Superior temporal gyrus (tissue), 1 donor: ENCODE results near the gene SLC7A7.
"Not testable (repeated sequence)": the region's sequence is repeated elsewhere in the genome, so short reads cannot be mapped to it uniquely, and the experiment has no call there.

Experiments used
- DNase-seq: peaks from one replicate; pipeline ENCODE4 v3.0.0-alpha.2; 2016; ENCODE audit errors: extremely low spot score

The SLC7A7 gene

DNA sequence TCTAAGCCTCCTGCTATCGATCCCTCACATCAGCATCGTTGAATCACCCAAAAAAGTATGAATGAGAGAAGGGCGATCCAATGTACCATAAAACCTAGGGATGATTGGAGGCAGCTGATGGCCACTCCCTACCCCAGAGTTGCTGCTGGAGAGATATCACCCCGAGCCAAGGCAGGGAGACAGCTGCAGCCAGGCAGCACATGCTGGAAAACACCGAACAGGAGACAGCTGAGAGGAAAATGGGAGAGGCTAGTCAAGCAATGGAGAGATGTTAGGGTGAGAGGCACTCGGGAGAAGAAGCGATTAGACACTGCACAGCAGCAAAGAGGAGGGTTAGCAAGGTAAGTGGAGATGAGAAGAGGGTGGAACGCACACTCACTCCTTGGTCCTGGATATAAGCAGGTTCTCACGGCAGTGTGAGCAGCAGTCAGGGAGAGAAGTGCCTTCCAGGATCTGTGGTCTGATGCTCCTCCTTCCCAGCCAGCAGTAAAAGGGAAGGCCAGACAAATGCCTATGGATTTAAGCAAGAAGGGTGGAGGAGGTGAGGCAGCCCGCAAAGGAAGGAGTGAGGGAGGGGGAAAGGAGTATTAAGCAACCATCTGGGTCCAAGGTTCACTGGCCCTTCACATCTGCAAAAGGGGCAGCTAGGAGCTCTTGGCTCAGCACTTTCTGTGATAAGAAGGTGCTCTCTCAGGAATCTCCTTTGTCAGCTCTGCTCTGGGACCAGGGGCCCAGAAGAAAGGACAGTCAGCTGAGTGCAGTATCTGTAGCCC, at the start of gene SLC7A7:
TSS of gene SLC7A7 (minus strand) at position 495 of the 773 bp plus-strand sequence. CDS start 2,037 bp downstream, outside the sequence.
- no peak for DNase-seq

DNA sequence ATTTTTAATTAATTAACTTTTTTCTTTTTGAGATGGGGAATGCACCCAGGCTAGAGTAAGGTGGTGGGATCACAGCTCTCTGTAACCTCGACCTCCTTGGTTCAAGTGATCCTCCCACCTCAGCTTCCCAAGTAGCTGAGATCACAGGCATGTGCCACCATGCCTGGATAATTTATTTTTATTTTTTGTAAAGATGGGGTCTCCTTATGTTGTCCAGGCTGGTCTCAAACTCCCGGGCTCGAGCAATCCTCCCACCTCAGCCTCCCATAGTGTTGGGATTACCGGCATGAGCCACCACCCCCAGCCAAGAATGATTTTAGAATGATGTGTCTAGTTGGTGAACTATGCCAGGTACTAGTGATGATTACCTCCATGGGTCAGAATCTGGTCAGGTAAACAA, 49.7 kb upstream of the SLC7A7 start:
- no peak for DNase-seq

DNA sequence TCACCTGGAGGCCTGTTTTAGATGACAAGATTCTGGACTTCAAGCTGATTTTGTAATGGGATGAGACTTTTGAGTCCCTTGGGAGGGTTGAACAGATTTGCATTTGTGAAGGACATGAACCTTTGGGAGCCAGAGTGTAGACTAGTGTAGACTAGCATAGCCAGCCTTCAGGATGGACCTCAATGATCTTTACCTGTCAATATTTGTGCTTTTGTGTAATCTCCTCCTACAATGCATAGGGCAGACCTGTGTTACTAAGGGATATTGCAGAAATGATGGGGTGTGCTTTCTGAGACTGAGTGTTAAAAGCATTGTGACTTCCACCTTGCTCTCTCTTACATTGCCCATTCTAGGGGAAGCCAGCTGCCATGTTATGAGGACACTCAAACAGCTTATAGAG, 46.4 kb upstream of the SLC7A7 start:
- DNase-seq: no peak

DNA sequence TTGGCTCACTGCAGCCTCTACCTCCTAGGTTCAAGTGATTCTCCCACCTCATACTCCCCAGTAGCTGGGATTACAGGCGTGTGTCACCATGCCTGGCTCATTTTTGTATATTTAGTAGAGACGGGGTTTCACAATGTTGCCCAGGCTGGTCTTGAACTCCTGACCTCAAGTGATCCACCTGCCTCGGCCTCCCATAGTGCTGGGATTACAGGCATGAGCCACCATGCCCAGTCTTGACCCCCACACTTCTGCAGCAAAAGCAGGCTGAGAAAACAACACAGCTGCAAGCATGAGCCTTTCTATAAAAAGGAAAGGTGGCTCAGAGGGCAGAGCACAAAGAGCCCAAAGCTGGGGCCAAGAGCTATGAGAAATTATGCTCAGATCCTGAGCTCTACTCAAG, 45.1 kb upstream of the SLC7A7 start:
- DNase-seq: not testable (repeated sequence)

DNA sequence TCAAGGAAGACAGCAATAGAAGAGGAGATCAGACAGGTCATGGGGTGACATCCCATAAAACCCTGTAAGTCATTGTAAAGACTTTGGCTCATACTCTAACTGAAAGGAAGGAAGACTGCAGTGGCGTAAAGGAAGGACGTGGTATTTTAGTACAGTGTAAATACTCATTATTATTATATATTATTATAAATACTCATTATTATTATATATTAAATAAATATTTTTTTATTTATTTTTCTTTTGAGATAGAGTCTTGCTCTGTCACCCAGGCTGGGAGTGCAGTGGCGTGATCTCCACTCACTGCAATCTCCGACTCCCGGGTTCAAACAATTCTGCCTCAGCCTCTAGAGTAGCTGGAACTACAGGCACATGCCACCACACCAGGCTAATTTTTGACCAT, 41.2 kb upstream of the SLC7A7 start:
- no peak for DNase-seq

DNA sequence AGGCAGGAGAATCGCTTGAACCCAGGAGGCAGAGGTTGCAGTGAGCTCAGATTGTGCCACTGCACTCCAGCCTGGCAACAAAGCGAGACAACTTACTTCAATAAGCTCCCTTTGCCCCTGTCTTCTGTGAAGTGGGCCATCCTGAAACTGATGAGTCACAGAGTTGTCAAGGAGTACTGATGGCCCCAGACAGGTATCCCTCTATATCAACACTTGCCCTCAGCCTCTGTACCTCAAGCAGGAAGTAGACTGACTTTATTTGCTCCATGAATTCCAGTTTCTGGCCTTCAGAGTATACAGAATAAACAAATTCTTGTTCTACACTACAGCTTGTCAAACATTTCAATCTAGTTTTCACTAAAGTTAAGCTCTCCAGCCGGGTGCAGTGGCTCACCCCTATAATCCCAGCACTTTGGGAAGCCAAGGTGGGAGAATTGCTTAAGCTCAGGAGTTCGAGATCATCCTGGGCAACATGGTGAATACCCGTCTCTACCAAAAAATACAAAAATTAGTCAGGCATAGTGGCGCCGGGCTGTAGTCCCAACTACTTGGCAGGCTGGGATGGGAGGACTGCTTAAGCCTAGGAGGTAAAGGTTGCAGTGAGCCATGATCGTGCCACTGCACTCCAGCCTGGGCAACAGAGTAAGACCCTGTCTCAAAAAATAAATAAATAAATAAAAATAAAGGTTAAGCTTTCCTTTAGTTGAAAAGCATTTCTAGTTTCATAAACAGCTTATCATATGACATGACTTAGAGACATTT, 39.9 kb upstream of the SLC7A7 start:
- no peak for DNase-seq

DNA sequence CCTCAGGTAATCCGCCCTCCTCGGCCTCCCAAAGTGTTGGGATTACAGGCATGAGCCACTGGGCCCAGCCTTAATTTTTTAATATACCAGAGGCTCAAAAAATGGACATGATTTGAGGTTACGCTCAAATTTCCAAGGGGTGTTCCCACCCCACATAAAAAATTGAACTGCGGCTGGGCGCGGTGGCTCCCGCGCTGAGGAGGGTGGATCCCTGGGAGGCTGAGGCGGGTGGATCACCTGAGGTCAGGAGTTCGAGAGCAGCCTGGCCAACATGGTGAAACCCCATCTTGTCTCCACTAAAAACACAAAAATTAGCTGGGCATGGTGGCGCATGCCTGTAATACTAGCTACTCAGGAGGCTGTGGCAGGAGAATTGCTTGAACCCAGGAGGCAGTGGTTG, 39.1 kb upstream of the SLC7A7 start:
- not testable (repeated sequence) for DNase-seq

DNA sequence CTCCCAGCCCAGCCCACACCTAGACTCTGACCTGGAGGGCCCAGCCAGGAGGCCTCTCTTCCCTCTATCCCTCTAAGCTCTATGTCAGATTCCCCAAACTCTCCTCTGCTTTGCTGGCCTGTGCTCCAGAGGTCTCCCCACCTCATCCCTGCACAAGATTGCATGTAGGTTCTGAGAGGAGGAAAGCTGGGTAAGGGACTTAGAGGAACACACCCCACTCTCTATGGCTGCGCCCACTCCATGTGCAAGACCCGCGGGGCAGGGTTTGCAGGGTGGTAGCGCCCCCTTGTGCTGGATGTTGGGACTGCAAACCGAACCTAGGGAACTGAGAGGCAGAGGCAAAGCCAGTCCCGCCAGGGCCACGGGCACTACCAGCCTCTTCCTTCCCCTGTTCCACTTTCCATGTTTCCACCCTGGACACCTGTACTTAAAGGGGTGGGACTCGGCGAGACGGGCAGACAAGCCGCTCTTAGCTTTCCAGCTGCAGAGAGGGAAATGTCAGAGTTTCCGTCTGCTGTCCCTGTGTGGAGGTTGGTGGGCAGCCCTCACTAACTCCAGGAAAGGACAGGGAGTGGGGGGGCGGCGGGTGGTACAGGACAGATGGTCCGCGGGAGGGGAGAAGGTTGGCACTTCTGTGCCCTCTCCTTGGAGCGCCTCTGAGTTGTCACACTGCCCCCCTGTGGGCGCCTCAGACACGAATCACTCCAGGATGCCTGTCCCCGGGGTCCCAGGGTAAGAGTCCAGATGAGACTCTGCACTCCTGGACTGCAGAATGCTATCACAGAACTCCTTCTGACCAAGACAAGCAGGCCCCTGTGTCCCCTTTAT, 37.9 kb upstream of the SLC7A7 start:
- peak; percentile 87 for DNase-seq

DNA sequence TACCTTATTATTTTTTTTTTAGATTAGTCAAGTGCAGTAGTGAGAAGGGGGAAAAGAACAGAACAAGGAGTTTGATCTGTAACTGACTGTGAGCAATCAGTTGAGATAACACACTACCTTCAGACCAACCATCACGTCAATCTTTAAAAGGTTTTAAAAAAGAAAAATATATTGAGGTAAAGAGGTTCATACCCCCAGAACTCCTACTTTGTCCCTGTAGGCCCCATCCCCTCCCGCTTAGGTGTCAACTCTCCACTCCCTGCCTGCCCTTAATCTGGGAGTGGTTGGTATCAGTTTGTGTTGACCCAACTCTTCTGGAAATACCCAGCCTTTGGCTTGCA, 37.3 kb upstream of the SLC7A7 start:
- no peak for DNase-seq

DNA sequence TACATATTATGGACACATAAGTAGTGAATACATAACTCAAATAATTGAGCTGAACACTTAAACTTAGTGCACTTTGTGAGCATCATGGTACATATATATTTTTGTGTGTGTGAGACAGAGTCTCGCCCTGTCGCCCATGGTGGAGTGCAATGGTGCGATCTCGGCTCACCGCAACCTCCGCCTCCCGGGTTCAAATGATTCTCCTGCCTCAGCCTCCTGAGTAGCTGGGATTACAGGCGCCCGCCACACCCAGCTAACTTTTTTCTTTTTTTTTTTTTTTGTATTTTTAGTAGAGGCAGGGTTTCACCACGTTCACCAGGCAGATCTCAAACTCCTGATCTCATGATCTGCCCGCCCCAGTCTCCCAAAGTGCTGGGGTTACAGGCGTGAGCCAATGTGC, 36.9 kb upstream of the SLC7A7 start:
- DNase-seq: not testable (repeated sequence)

DNA sequence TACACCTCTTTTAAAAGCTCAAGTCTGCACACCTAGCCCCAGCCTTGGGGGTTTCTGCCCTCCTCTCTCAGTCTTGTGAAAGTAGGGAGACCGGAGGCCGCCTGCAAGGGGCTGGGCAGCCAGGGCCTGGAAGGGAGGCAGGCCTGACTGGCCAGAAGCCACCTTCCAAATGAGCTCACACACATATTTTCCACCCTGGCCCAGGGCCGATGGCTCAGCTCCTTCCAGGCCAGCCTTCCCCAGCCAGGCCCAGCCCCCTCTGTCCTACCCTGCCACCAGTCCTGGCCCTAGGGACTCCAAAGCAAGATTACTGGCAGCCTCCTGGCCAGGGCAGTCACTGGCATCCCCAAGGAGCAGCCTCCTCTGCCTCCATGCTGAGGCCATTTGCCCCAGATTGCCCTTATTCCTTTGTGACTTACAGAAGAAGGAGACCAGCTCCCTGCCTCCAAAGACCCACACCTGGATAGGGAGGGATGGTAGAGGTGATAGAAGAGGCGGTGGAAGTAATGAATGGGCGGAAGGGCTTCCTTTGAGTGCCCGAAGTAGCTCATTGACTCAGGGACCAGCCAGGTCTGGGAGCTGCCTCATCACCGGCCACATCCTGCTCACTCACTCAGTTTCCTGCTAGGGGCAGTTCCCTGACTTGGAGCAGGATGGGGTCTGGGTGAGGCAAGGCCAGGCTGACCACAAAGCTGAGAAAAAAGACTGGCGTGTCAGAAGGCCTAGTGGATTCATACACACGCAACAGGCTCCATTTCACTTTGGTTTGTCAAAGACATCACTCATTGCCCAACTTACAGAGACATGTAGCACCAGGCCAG, 35.9 kb upstream of the SLC7A7 start:
- DNase-seq: peak; percentile 42

DNA sequence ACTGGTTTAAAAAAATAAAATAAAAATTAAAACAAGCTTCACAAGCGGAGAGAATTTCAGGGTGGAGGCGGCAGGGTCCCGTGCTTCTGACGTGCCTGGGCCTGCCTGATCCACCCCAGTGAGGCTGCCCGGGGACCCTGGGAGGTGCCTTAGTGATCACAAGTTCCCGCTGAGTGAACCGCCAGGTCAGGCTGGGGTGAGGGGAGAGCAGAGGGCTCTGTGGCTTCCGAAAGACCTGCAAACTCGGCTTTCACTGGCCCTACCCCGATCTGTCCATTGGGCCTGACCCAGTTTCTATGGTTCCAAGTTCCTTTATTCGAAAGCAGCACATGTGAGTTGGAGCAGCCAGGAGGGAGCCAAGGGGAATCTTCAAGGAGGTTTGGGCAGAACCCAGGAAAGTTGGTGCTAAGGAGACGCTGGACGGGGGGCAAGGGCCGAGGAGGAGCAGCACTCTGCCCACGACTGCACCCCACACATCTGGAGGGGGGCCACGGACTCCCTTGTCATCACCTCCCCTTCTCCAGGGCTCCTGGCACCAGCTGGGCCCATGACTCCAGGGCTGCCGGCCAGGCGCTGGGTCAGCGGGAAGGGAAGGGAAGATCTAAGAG, 34.1 kb upstream of the SLC7A7 start:
- DNase-seq: no peak

DNA sequence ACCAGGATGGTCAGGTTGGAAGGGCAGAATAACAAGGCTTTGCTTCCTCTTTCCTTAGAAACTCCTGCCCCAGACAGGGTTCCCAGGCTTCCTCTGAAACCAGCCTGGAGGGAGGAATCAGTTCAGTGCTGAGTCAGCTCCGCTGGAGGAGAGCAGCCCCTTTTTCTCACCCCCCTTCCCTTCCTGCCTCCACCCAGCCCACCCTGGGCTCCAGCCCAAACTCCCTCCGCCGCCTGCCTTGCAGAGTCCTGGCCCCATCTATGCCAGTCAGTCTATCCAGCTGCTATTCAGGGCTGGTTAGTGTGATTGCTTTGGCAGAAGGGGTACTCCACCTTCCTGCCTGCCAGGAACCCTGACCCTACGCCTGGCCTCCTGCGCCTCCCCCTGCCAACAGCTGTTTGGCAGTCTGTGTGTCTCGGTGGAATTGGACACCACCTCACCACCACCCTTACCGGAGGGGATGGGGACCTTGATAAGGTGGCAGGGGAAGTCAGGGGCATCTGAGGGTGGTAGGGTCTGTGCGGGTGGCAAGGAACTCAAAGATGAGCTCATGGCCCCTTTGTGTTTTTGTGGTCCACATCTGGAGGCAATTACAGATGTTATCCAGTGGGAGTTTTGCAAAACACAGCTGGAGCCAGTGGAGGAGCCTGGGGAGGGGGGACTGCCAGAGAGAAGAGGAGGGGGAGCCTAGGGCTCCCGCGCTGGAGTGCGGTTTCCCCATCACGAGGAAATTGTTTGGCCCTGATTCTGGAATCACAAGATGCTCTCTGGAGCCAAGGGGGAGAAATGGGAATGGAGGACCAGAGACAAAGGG, 33.3 kb upstream of the SLC7A7 start:
- no peak for DNase-seq

DNA sequence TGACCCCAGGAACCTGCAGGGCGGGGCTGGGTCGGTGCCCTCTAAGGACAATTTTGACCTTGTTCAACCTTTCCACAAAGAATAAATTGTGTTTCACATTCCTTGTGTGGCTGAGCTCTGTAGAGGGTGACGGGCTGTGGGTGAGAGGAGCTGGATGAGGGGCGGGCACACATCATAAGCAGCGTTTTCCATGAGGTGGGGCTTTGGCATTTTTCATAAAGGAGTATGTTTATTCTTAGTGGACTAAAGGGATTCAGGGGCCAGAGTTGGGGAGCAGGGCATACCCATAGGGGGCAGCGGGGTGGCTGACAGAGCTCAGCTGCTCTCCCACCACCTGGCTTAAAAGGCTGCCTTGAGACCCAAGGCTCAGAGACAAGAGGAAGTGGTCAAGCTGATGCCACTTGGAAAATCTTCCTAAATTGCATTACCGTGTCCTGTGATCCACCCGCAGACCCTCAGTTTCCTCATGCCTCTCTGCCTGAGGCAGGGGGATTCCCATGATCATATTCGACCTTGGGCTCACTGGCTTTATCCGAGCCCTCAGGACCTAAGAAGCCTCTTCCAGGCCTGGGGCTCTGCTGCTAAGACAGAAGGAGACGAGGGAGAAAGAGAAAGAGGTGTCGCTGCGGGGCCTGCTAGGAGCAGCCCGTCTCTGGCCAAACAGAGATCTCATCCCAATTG, 32.6 kb upstream of the SLC7A7 start:
- DNase-seq: no peak

DNA sequence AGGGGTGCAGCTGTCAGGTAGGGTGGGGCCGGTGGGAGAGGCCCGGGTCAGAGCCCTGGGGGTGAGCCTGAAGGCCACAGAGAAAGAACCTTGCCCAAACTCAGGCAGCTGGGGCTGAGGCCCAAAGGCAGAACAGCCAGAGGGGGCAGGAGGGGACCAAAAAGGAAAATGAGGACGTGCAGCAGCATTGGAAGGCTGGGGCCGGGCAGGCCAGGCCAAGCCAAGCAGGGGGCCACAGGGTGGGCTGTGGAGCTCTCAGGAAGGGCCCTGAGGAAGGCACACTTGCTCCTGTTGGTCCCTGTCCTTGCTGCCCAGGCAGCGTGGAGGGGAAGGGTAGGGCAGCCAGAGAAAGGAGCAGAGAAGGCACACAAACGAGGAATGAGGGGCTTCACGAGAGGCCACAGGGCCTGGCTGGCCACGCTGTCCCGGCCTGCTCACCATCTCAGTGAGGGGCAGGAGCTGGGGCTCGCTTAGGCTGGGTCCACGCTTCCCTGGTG, 31.6 kb upstream of the SLC7A7 start:
- DNase-seq: no peak

DNA sequence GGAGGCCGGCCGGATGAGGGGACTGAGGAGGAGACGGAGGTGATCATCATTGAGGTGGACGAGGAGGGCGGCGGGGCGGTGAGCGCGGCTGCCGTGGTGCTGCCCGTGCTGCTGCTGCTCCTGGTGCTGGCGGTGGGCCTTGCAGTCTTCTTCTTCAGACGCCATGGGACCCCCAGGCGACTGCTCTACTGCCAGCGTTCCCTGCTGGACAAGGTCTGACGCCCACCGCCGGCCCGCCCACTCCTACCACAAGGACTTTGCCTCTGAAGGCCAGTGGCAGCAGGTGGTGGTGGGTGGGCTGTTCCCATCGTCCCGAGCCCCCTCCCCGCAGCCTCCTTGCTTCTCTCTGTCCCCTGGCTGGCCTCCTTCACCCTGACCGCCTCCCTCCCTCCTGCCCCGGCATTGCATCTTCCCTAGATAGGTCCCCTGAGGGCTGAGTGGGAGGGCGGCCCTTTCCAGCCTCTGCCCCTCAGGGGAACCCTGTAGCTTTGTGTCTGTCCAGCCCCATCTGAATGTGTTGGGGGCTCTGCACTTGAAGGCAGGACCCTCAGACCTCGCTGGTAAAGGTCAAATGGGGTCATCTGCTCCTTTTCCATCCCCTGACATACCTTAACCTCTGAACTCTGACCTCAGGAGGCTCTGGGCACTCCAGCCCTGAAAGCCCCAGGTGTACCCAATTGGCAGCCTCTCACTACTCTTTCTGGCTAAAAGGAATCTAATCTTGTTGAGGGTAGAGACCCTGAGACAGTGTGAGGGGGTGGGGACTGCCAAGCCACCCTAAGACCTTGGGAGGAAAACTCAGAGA, 30.8 kb upstream of the SLC7A7 start:
- no peak for DNase-seq

DNA sequence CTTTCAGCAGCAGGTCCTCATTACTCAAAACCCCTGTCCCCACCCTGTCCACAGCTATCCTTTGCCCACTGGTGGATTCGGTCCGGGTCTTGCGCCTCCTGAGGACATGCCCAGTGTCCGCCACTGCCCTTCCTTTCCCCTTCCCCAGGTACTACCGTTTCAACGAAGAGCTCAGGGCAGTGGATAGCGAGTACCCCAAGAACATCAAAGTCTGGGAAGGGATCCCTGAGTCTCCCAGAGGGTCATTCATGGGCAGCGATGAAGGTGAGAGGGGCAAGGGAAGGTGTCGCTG, 29.8 kb upstream of the SLC7A7 start:
- DNase-seq: no peak

DNA sequence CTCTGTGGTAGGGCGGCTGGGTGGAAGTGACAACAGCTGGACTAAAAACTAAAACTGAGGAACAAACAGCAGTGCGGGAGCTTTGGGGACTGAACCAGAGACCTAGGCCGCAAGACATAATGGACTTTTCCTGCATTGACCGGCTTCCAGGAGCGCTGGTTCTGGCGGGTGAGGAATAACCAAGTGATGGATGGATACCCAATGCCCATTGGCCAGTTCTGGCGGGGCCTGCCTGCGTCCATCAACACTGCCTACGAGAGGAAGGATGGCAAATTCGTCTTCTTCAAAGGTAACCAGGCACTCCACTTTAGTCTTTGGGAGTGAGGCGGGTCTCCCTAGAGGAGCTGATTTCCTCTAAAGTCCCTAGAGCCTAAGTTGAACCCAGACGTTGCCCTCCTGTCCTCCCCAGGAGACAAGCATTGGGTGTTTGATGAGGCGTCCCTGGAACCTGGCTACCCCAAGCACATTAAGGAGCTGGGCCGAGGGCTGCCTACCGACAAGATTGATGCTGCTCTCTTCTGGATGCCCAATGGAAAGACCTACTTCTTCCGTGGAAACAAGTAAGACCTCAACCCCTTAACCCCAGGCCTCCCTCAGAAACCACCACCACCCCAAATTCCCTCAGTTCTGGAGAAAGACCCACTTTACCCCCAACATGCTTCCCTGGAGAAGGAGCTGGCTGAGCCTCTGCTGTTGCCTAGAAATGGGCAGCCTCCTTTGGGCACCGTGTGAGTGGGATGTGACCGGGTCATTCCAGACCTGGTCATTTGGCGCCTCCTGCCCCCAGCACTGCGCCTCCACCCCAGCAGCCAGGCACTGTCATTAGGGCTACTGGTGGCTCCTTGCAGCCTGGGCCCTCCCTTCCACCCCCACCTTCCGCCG, 29.2 kb upstream of the SLC7A7 start:
- DNase-seq: no peak
